Testis (tissue), 2 donors: ENCODE results near the gene SVIP.

ENCODE experiments used
- CTCF ChIP-seq, 3 experiments: fragments of 450-650 bp in 2 of 3; fragments of 200-600 bp in 1 of 3; sonication (generic) in 1 of 3; IDR thresholded peaks; one replicate each; pipeline ENCODE4 v1.5.1; 2016 to 2019; ENCODE audit warnings: antibody characterized with exemption in 3 of 3, mild to moderate bottlenecking in 2 of 3, moderate library complexity in 1 of 3
- POLR2A ChIP-seq: fragments of 450-650 bp; IDR thresholded peaks from one replicate; pipeline ENCODE4 v1.6.1; 2017; ENCODE audit warnings: antibody characterized with exemption, mild to moderate bottlenecking, moderate library complexity

GRCh38 chr11:22859756-22860155 lies 30.2 kb upstream of the SVIP start:
- TF ChIP-seq POLR2A: no peak
- TF ChIP-seq CTCF (IDR thresholded peaks at IDR 0.05): no peak
